IMR-90 (cell line): ENCODE data around the gene CDH16.

Source experiments
- CHD1 ChIP-seq: IDR thresholded peaks from 2 replicates; pipeline ENCODE4 v1.6.1; 2012; ENCODE audit warnings: low read depth, low read length, improper control_type of control experiment
- FOS ChIP-seq: fragments of 150-350 bp; IDR thresholded peaks from 2 replicates; pipeline ENCODE4 v1.6.1; 2016; ENCODE audit warnings: low read depth, low read length
- MAZ ChIP-seq: IDR thresholded peaks from 2 replicates; pipeline ENCODE4 v1.6.1; 2012; ENCODE audit warnings: low read depth, mild to moderate bottlenecking, low read length, improper control_type of control experiment, moderate library complexity, borderline replicate concordance
- MXI1 ChIP-seq: IDR thresholded peaks from 2 replicates; pipeline ENCODE4 v1.6.1; 2012; ENCODE audit warnings: low read depth, mild to moderate bottlenecking, low read length, moderate library complexity, borderline replicate concordance
- POLR2A ChIP-seq: IDR thresholded peaks from 2 replicates; pipeline ENCODE4 v1.6.1; 2012; ENCODE audit warnings: mild to moderate bottlenecking, low read depth, low read length
- RFX5 ChIP-seq: IDR thresholded peaks from 2 replicates; pipeline ENCODE4 v1.8.0; 2012; ENCODE audit warnings: low read depth, mild to moderate bottlenecking, low read length, moderate library complexity
- TF ChIP-seq, protein P1 (sequence below): conservative IDR thresholded peaks from 2 replicates; pipeline ENCODE4 v1.5.1; 2012; ENCODE audit warnings: mild to moderate bottlenecking, low read depth, low read length, improper control_type of control experiment

DNA sequence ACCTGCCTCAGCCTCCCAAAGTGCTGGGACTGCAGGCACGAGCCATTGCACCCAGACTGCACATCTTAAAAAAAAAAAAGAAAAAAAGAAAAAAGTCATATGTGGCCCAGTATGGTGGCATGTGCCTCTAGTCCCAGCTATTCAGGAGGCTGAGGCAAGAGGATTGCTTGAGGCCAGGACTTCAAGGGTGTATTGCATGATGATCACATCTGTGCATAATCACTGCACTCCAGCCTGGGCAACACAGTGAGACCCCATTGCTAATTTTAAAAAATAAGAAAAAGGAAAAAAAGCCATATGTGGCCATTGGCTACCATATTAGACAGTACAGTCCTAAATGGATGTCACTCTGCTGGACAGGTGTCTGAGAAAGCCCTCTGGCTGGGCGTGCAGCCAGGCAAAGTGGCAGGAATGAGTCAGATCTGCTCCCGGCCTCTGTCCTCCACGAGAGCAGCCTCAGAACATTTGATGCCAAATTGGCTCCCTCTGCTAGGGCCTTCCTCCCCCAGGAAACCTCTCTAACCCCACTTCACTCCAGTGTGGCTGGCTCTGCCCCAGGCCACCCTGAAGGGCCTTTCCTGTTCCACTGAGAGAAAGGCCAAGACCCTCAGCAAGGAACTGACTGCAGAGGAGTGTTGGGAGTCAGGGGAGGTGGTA, 59.8 kb downstream of the CDH16 start:
- TF ChIP-seq, protein P1, sequence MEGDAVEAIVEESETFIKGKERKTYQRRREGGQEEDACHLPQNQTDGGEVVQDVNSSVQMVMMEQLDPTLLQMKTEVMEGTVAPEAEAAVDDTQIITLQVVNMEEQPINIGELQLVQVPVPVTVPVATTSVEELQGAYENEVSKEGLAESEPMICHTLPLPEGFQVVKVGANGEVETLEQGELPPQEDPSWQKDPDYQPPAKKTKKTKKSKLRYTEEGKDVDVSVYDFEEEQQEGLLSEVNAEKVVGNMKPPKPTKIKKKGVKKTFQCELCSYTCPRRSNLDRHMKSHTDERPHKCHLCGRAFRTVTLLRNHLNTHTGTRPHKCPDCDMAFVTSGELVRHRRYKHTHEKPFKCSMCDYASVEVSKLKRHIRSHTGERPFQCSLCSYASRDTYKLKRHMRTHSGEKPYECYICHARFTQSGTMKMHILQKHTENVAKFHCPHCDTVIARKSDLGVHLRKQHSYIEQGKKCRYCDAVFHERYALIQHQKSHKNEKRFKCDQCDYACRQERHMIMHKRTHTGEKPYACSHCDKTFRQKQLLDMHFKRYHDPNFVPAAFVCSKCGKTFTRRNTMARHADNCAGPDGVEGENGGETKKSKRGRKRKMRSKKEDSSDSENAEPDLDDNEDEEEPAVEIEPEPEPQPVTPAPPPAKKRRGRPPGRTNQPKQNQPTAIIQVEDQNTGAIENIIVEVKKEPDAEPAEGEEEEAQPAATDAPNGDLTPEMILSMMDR, result no peak
- no peak for TF ChIP-seq FOS
- no peak for TF ChIP-seq POLR2A
- TF ChIP-seq RFX5, result no peak
- no peak for TF ChIP-seq MAZ
- no peak for TF ChIP-seq CHD1
- TF ChIP-seq MXI1, result no peak
